DMS 273 (cell line): ENCODE results near the gene NDOR1.

Source experiments
- DNase-seq: peaks from one replicate; lab custom pipeline; 2025; ENCODE audit not compliant: unreplicated experiment; lab: John Stamatoyannopoulos, UW

The NDOR1 gene

GRCh38 chr9:137167747-137168572, 37.5 kb upstream of the NDOR1 start:
- DNase-seq: peak; percentile 63

GRCh38 chr9:137168573-137168903, 37.0 kb upstream of the NDOR1 start:
- peak; percentile 70 for DNase-seq

- DNase-seq: peak; percentile 93
Measured at GRCh38 chr9:137168904-137169856, 36.3 kb upstream of the NDOR1 start.

- peak; percentile 66 for DNase-seq
Measured at GRCh38 chr9:137169896-137170358, 35.6 kb upstream of the NDOR1 start, which contains the start of gene LRRC26. LRRC26 (minus strand) TSS chr9:137170051; CDS start chr9:137169943, 108 bp downstream.

- peak; percentile 45 for DNase-seq
Measured at GRCh38 chr9:137170486-137171148, 34.9 kb upstream of the NDOR1 start.

GRCh38 chr9:137171149-137171900, 34.2 kb upstream of the NDOR1 start:
- no peak for DNase-seq

- peak; percentile 66 for DNase-seq
Measured at GRCh38 chr9:137172901-137173795, 32.4 kb upstream of the NDOR1 start.

GRCh38 chr9:137173796-137174664, 31.5 kb upstream of the NDOR1 start:
- DNase-seq: no peak

- no peak for DNase-seq
Measured at GRCh38 chr9:137174722-137175293, 30.7 kb upstream of the NDOR1 start.

GRCh38 chr9:137175345-137175961, 30.0 kb upstream of the NDOR1 start:
- DNase-seq: no peak

- peak; percentile 82 for DNase-seq
Measured at GRCh38 chr9:137176302-137177182, 29.0 kb upstream of the NDOR1 start.

GRCh38 chr9:137178201-137178938, 27.1 kb upstream of the NDOR1 start:
- no peak for DNase-seq

- no peak for DNase-seq
Measured at GRCh38 chr9:137178939-137179630, 26.4 kb upstream of the NDOR1 start.

GRCh38 chr9:137179761-137180160, 25.7 kb upstream of the NDOR1 start:
- no peak for DNase-seq

GRCh38 chr9:137180491-137180890, 25.0 kb upstream of the NDOR1 start:
- no peak for DNase-seq
